OCI-LY1 (cell line): ENCODE measurements around the gene INPP5A.

Source experiments
- EZH2 ChIP-seq: fragments of 200-600 bp; sonication (generic), shearing (Covaris generic); IDR thresholded peaks from 2 replicates; pipeline ENCODE4 v1.8.0; 2017; ENCODE audit warnings: borderline replicate concordance, mixed run types, mild to moderate bottlenecking, antibody characterized with exemption, low read length, moderate library complexity, mixed read lengths
- TF ChIP-seq, protein P1 (sequence below): fragments of 200-600 bp; sonication (generic), shearing (Covaris generic); IDR thresholded peaks from 2 replicates; pipeline ENCODE4 v1.5.1; 2017; ENCODE audit warnings: mild to moderate bottlenecking, antibody characterized with exemption, low read length, moderate library complexity, mixed read lengths

DNA sequence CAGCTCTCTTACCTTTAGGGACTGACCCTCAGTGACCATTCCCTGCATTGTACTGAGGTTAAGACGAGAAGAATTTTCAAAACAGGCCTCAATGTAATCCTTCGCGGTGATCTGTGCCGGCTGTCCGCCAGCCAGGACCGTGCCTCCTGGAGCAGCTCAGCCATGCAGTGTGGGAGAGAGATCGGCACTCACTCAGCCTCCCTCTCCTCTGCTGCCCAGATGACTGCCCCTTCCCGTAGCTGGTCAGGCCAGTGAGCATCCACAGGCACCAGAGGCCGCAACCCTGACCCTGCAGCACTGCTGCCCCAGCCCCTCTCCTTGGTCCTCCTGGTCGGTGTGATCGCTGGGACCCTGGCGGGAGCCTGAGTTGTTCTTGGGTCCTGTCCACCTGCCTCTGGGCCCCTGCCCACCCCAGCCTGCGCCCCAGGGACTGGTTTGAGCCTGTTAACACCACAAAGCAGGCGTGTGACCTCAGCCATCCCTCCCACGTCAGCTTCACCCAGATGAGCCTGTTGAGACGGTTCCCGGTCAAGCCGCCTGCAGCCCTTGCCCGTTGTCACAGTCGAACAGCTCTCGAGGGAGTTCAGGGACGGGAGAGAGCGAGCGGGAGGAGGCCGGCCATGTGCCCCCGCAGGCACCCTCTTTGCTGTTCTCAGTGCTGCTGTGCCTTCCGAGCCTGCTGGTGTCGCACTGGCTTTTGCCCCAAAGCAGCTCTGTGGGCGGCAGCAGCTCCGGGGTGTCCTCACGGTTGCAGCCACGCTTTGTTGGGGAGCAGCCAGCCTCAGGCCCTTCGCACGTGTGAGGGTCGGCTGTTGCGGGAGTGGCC, 211.2 kb downstream of the INPP5A start:
- TF ChIP-seq, protein P1, sequence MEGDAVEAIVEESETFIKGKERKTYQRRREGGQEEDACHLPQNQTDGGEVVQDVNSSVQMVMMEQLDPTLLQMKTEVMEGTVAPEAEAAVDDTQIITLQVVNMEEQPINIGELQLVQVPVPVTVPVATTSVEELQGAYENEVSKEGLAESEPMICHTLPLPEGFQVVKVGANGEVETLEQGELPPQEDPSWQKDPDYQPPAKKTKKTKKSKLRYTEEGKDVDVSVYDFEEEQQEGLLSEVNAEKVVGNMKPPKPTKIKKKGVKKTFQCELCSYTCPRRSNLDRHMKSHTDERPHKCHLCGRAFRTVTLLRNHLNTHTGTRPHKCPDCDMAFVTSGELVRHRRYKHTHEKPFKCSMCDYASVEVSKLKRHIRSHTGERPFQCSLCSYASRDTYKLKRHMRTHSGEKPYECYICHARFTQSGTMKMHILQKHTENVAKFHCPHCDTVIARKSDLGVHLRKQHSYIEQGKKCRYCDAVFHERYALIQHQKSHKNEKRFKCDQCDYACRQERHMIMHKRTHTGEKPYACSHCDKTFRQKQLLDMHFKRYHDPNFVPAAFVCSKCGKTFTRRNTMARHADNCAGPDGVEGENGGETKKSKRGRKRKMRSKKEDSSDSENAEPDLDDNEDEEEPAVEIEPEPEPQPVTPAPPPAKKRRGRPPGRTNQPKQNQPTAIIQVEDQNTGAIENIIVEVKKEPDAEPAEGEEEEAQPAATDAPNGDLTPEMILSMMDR: no peak
- TF ChIP-seq EZH2: no peak
